Measurements from ENCODE around the gene CTNNA2. TPM values are rescaled to one million over a fixed set of nuclear protein-coding genes. Genes with fewer than 3 reads are reported as not detected.

The CTNNA2 gene
- total RNA-seq, 1 experiment from 2014 or later, result 5.5 TPM

DNA sequence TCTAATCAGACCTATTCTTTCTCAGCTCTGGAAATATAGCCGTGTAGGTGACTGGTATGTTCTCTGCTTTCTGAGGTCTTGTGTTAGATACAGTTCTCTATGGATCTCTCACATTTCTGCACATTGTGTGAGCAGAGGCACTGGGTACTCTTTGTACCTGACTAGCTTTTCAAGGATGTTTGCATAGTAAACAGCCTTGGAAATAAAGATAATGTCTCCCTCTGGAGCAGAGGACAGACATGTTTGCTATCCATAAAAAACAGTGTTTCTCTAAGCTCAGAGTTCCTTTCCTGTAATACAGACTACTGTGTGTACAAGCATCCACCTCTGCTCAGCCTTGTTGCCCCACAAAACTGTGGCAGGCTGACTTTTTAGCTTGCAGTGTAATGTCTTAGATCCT, 279.2 kb downstream of the CTNNA2 start:
- H2BK15ac ChIP-seq (ENCODE audit: low read depth, low read length), result no peak overlapping the region
- no peak overlapping the region for H3K4ac ChIP-seq (ENCODE audit: low read depth, low read length)
- no peak overlapping the region for H3T11ph ChIP-seq (ENCODE audit: low read length)
- no peak overlapping the region for H2BK20ac ChIP-seq (ENCODE audit: low read depth, low read length, poor library complexity, severe bottlenecking)
- H3K79me1 ChIP-seq (ENCODE audit: insufficient read depth, low read depth, low read length, poor library complexity, severe bottlenecking), result no peaks in the 10 kb centered on the region
- no peak overlapping the region for H3K14ac ChIP-seq (ENCODE audit: insufficient read depth, low read length)
- no peaks in the 10 kb centered on the region for H3K79me2 ChIP-seq (ENCODE audit: insufficient read depth, low read length)
- H2AK5ac ChIP-seq (ENCODE audit: insufficient read length, low read length), result no peak overlapping the region
- H3K4me3 Mint-ChIP-seq, result no peak overlapping the region
- H3K18ac ChIP-seq (ENCODE audit: insufficient read length, low read depth, low read length), result no peak overlapping the region
- peaks cover 10 to 15% of the 10 kb centered on the region in 2 experiments for H3K4me1 Mint-ChIP-seq
- H3K27me3 Mint-ChIP-seq (ENCODE audit: low read depth), result no peaks in the 10 kb centered on the region
- no peak overlapping the region for H3K27ac ChIP-seq (ENCODE audit: insufficient read length, low read depth, low read length)
- TF ChIP-seq, protein P1, sequence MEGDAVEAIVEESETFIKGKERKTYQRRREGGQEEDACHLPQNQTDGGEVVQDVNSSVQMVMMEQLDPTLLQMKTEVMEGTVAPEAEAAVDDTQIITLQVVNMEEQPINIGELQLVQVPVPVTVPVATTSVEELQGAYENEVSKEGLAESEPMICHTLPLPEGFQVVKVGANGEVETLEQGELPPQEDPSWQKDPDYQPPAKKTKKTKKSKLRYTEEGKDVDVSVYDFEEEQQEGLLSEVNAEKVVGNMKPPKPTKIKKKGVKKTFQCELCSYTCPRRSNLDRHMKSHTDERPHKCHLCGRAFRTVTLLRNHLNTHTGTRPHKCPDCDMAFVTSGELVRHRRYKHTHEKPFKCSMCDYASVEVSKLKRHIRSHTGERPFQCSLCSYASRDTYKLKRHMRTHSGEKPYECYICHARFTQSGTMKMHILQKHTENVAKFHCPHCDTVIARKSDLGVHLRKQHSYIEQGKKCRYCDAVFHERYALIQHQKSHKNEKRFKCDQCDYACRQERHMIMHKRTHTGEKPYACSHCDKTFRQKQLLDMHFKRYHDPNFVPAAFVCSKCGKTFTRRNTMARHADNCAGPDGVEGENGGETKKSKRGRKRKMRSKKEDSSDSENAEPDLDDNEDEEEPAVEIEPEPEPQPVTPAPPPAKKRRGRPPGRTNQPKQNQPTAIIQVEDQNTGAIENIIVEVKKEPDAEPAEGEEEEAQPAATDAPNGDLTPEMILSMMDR (conservative IDR thresholded peaks at IDR 0.05), result no peak
- no peak overlapping the region for H2BK120ac ChIP-seq (ENCODE audit: low read depth, low read length, poor library complexity, severe bottlenecking)
- H3K23ac ChIP-seq (ENCODE audit: insufficient read length, low read depth, low read length), result no peak overlapping the region
- DNase-seq, result no peak
- H3K56ac ChIP-seq (ENCODE audit: insufficient read length, low read depth, low read length), result no peak overlapping the region
- no peaks in the 10 kb centered on the region for H3K36me3 Mint-ChIP-seq (ENCODE audit: insufficient read depth in 1 of 3, low read depth in 3 of 3)
- H2BK5ac ChIP-seq (ENCODE audit: insufficient read length, low read length), result no peak overlapping the region
- H3K27me3 ChIP-seq (ENCODE audit: insufficient read depth, low read length), result no peaks in the 10 kb centered on the region
- no peak overlapping the region for H3K27ac Mint-ChIP-seq
- no peaks in the 10 kb centered on the region; a peak in 1 of 5 replicates for H3K9me3 Mint-ChIP-seq
- no peak overlapping the region for H4K5ac ChIP-seq (ENCODE audit: insufficient read length, low read depth, low read length)
- H3K4me2 ChIP-seq (ENCODE audit: insufficient read depth, insufficient read length, low read length), result no peak overlapping the region
- H4K91ac ChIP-seq (ENCODE audit: insufficient read length, low read depth, low read length), result no peak overlapping the region
- no peaks in the 10 kb centered on the region for H4K20me1 ChIP-seq (ENCODE audit: control insufficient read depth, insufficient read depth, insufficient read length)
- no peak overlapping the region for H3K9ac ChIP-seq (ENCODE audit: extremely low read depth, insufficient read length, low read length)
- H2AFZ ChIP-seq (ENCODE audit: low read length), result no peak overlapping the region
- H3K23me2 ChIP-seq (ENCODE audit: insufficient read length, low read depth, low read length, poor library complexity, severe bottlenecking), result no peaks in the 10 kb centered on the region
- no peak overlapping the region for H2BK12ac ChIP-seq (ENCODE audit: insufficient read length, low read depth, low read length)
- no peak overlapping the region for H4K8ac ChIP-seq (replicated peaks; ENCODE audit: insufficient read length, low read depth, low read length)
- WGBS (ENCODE audit: extremely low coverage, insufficient read length, low lambda C conversion rate), result no CpG with 5 or more reads among the region's 1 CpG
- peaks cover 6% of the 10 kb centered on the region; the same call in 1 of the 2 replicates for H3K4me1 ChIP-seq (ENCODE audit: insufficient read depth, low read length)
- H3K9me3 ChIP-seq (ENCODE audit: control insufficient read depth, low read depth, low read length), result no peaks in the 10 kb centered on the region

All from H9 (cell line).